OCI-LY3 (cell line): Measurements from ENCODE around the gene WNT7A.

Source experiments
- H2AFZ ChIP-seq: fragments of 200-600, 300-600 bp; shearing (Covaris generic); 2 replicates; pipeline ENCODE4 v1.6.0; 2014; ENCODE audit warnings: antibody characterized with exemption, low read depth, low read length
- H3K27ac ChIP-seq: fragments of 200-600, 300-600 bp; sonication (generic); 2 replicates; pipeline ENCODE4 v1.5.1; 2014; ENCODE audit warnings: mild to moderate bottlenecking, low read length, moderate library complexity, mixed read lengths
- H3K27me3 ChIP-seq: fragments of 200-600, 300-600 bp; sonication (generic); 2 replicates; pipeline ENCODE4 v1.6.1; 2014; ENCODE audit warnings: low read depth, low read length, mixed read lengths
- H3K36me3 ChIP-seq: fragments of 200-600, 300-600 bp; sonication (generic); replicated peaks from 2 replicates; pipeline ENCODE3; 2014; ENCODE audit warnings: low read depth, low read length, mixed read lengths
- H3K4me1 ChIP-seq: fragments of 300-600, 200-600 bp; sonication (generic); 2 replicates; pipeline ENCODE4 v1.6.1; 2014; ENCODE audit warnings: low read length, mixed read lengths
- H3K4me2 ChIP-seq: fragments of 200-600, 300-600 bp; sonication (generic); 2 replicates; pipeline ENCODE4 v1.6.1; 2014; ENCODE audit warnings: low read length, mixed read lengths
- H3K4me3 ChIP-seq: fragments of 300-600, 200-600 bp; sonication (generic); 2 replicates; pipeline ENCODE4 v1.5.1; 2014; ENCODE audit warnings: antibody characterized with exemption, mild to moderate bottlenecking, low read length, moderate library complexity
- H3K79me2 ChIP-seq: fragments of 300-600, 200-600 bp; shearing (Covaris generic); 2 replicates; pipeline ENCODE4 v1.6.1; 2014; ENCODE audit warnings: mild to moderate bottlenecking, low read length, mixed read lengths
- H3K9ac ChIP-seq: fragments of 300-600, 200-600 bp; shearing (Covaris generic); 2 replicates; pipeline ENCODE4 v1.6.0; 2014; ENCODE audit warnings: mild to moderate bottlenecking, low read length, moderate library complexity
- H3K9me3 ChIP-seq: fragments of 200-600, 300-600 bp; shearing (Covaris generic); 2 replicates; pipeline ENCODE4 v1.6.1; 2014; ENCODE audit warnings: low read length, mixed read lengths; ENCODE audit not compliant: insufficient read depth
- H4K20me1 ChIP-seq: fragments of 200-600, 300-600 bp; sonication (generic); 2 replicates; pipeline ENCODE4 v1.6.1; 2016; ENCODE audit warnings: low read length, mixed read lengths; ENCODE audit not compliant: insufficient read depth
- CTCF ChIP-seq: fragments of 200-600, 300-600 bp; sonication (generic); IDR thresholded peaks from 2 replicates; pipeline ENCODE4 v1.5.1; 2014; ENCODE audit warnings: antibody characterized with exemption, low read length, low read depth
- EZH2phosphoT487 ChIP-seq: fragments of 200-600 bp; shearing (Covaris generic); IDR thresholded peaks from 2 replicates; pipeline ENCODE4 v1.6.1; 2018; ENCODE audit warnings: antibody characterized with exemption, mixed run types, low read depth

The WNT7A gene

GRCh38 chr3:13887495-13888300 is 7.8 kb upstream of the WNT7A start:
- no peak overlapping the region for H2AFZ ChIP-seq
- H3K79me2 ChIP-seq, result no peaks in the 10 kb centered on the region
- no peak overlapping the region for H3K27ac ChIP-seq
- H4K20me1 ChIP-seq, result no peaks in the 10 kb centered on the region
- no peak overlapping the region for H3K9ac ChIP-seq
- no peak for TF ChIP-seq CTCF
- no peak for TF ChIP-seq EZH2phosphoT487
- peaks cover 2% of the 10 kb centered on the region for H3K36me3 ChIP-seq
- no peak overlapping the region for H3K4me2 ChIP-seq
- H3K27me3 ChIP-seq, result peaks cover 12% of the 10 kb centered on the region; the same call in 1 of the 2 replicates
- H3K9me3 ChIP-seq, result 0 out of 2 replicates have a peak, but pooled peaks cover 2% of the 10 kb centered on the region
- H3K4me3 ChIP-seq, result no peak overlapping the region
- peaks cover 11% of the 10 kb centered on the region; the same call in 1 of the 2 replicates for H3K4me1 ChIP-seq

- peaks cover 5% of the 10 kb centered on the region; the same call in 1 of the 2 replicates for H3K4me1 ChIP-seq
- H3K79me2 ChIP-seq, result no peaks in the 10 kb centered on the region
- no peaks in the 10 kb centered on the region for H3K36me3 ChIP-seq
- no peak overlapping the region for H3K4me2 ChIP-seq
- no peak overlapping the region for H3K27ac ChIP-seq
- no peak overlapping the region for H3K9ac ChIP-seq
- TF ChIP-seq CTCF (no peak), EZH2phosphoT487 (no peak)
- H3K27me3 ChIP-seq, result peaks cover 14% of the 10 kb centered on the region; the same call in 1 of the 2 replicates
- no peaks in the 10 kb centered on the region for H4K20me1 ChIP-seq
- H2AFZ ChIP-seq, result no peak overlapping the region
- H3K9me3 ChIP-seq, result no peaks in the 10 kb centered on the region
- no peak overlapping the region for H3K4me3 ChIP-seq
These were observed 6.8 kb upstream of the WNT7A start for GRCh38 chr3:13886593-13887129.

- H4K20me1 ChIP-seq, result no peaks in the 10 kb centered on the region
- H3K36me3 ChIP-seq, result no peaks in the 10 kb centered on the region
- H3K4me2 ChIP-seq, result no peak overlapping the region
- no peak overlapping the region for H2AFZ ChIP-seq
- no peak overlapping the region for H3K4me3 ChIP-seq
- H3K9me3 ChIP-seq, result no peaks in the 10 kb centered on the region
- no peaks in the 10 kb centered on the region for H3K79me2 ChIP-seq
- no peak overlapping the region for H3K27ac ChIP-seq
- no peak overlapping the region for H3K9ac ChIP-seq
- no peak for TF ChIP-seq EZH2phosphoT487
- TF ChIP-seq CTCF, result no peak
- H3K27me3 ChIP-seq, result peaks cover 14% of the 10 kb centered on the region; the same call in 1 of the 2 replicates
- H3K4me1 ChIP-seq, result peaks cover 5% of the 10 kb centered on the region; the same call in 1 of the 2 replicates
These were observed 5.8 kb upstream of the WNT7A start for GRCh38 chr3:13885704-13886010.

- no peaks in the 10 kb centered on the region for H3K79me2 ChIP-seq
- no peak overlapping the region for H3K4me2 ChIP-seq
- H3K4me1 ChIP-seq, result peaks cover 5% of the 10 kb centered on the region; the same call in 1 of the 2 replicates
- no peak overlapping the region for H3K4me3 ChIP-seq
- no peak overlapping the region for H2AFZ ChIP-seq
- H4K20me1 ChIP-seq, result no peaks in the 10 kb centered on the region
- no peaks in the 10 kb centered on the region for H3K9me3 ChIP-seq
- H3K9ac ChIP-seq, result no peak overlapping the region
- no peaks in the 10 kb centered on the region for H3K36me3 ChIP-seq
- H3K27me3 ChIP-seq, result peaks cover 14% of the 10 kb centered on the region; the same call in 1 of the 2 replicates
- TF ChIP-seq EZH2phosphoT487 (no peak), CTCF (peak; percentile 99)
- H3K27ac ChIP-seq, result no peak overlapping the region
These were observed 5.2 kb upstream of the WNT7A start for GRCh38 chr3:13884851-13885703.
